Measurements from ENCODE around the gene SCYL1. TPM values are rescaled to one million over a fixed set of nuclear protein-coding genes. Genes with fewer than 3 reads are reported as not detected.

The SCYL1 gene
- total and polyA plus RNA-seq, 2 donors (not counting 1 experiment from before 2014, with no cell fraction given): 76.5 to 85.5 TPM

- peaks cover 2 to 58% of the 10 kb centered on the region in 2 experiments for H3K36me3 ChIP-seq (replicated peaks in 1 of 2; ENCODE audit: control extremely low read depth in 1 of 2, control insufficient read depth in 1 of 2, extremely low read depth in 1 of 2, insufficient read depth in 2 of 2, low read length in 1 of 2)
- Mint-ChIP-seq H3K4me3 (no peak overlapping the region), H3K27me3 (no peaks in the 10 kb centered on the region), H3K27ac (no peak overlapping the region), H3K4me1 (peaks cover 2% of the 10 kb centered on the region), H3K9me3 (ENCODE audit: insufficient read depth) (no peaks in the 10 kb centered on the region)
- H3K79me2 ChIP-seq (ENCODE audit: control insufficient read depth, insufficient read depth, low read length): peaks cover 16% of the 10 kb centered on the region
- no peak overlapping the region for H3K27ac ChIP-seq (ENCODE audit: low read length in 2 of 2)
- no peak overlapping the region for H3K4me3 ChIP-seq (ENCODE audit: control extremely low read depth in 1 of 5, extremely low read depth in 1 of 5, insufficient read depth in 1 of 5, low read depth in 2 of 5, low read length in 4 of 5)
- no peak overlapping the region for H3K4me2 ChIP-seq (replicated peaks; ENCODE audit: low read depth, low read length, poor library complexity, severe bottlenecking)
- peaks cover 5% of the 10 kb centered on the region for H4K20me1 ChIP-seq (ENCODE audit: control insufficient read depth, insufficient read depth, low read length, poor library complexity, severe bottlenecking)
- 95% methylated on average over 13 of the region's 15 CpGs for WGBS (ENCODE audit: insufficient coverage)
- DNase-seq (no peak), ATAC-seq (ENCODE audit: low read depth) (no peak)
- no peak for TF ChIP-seq EZH2 (IDR thresholded peaks at IDR 0.05; ENCODE audit: borderline replicate concordance, insufficient read depth, low read depth, low read length, poor library complexity, severe bottlenecking)
- TF ChIP-seq, protein P1, sequence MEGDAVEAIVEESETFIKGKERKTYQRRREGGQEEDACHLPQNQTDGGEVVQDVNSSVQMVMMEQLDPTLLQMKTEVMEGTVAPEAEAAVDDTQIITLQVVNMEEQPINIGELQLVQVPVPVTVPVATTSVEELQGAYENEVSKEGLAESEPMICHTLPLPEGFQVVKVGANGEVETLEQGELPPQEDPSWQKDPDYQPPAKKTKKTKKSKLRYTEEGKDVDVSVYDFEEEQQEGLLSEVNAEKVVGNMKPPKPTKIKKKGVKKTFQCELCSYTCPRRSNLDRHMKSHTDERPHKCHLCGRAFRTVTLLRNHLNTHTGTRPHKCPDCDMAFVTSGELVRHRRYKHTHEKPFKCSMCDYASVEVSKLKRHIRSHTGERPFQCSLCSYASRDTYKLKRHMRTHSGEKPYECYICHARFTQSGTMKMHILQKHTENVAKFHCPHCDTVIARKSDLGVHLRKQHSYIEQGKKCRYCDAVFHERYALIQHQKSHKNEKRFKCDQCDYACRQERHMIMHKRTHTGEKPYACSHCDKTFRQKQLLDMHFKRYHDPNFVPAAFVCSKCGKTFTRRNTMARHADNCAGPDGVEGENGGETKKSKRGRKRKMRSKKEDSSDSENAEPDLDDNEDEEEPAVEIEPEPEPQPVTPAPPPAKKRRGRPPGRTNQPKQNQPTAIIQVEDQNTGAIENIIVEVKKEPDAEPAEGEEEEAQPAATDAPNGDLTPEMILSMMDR (IDR thresholded peaks at IDR 0.05): no peak
- no peaks in the 10 kb centered on the region for H3K9me3 ChIP-seq (ENCODE audit: control extremely low read depth in 1 of 3, control insufficient read depth in 2 of 3, insufficient read depth in 1 of 3, low read length in 2 of 3)
- H3K9ac ChIP-seq (ENCODE audit: low read length): no peak overlapping the region
- ChIA-PET POLR2A (interaction anchor here (0.6 to 0.7 kb wide), 4 partner anchors 18 to 787 kb away, joined by 6 to 9 read pairs (median 6); no protein-coding TSS in a partner anchor), CTCF (no interaction called here)
- H2AFZ ChIP-seq (ENCODE audit: insufficient read depth, low read depth, low read length, poor library complexity, severe bottlenecking): no peak overlapping the region
- intact Hi-C loops (cut with micrococcal nuclease): no loop called here
- no peaks in the 10 kb centered on the region for H3K27me3 ChIP-seq (replicated peaks in 1 of 4; ENCODE audit: control extremely low read depth in 1 of 4, control insufficient read depth in 3 of 4, insufficient read depth in 4 of 4, low read length in 3 of 4)
- H3K4me1 ChIP-seq (ENCODE audit: control insufficient read depth in 2 of 2, insufficient read depth in 2 of 2, low read length in 2 of 2): no peaks in the 10 kb centered on the region
Observed at GRCh38 chr11:65532388-65533064, 7.6 kb downstream of the SCYL1 start.

DNA sequence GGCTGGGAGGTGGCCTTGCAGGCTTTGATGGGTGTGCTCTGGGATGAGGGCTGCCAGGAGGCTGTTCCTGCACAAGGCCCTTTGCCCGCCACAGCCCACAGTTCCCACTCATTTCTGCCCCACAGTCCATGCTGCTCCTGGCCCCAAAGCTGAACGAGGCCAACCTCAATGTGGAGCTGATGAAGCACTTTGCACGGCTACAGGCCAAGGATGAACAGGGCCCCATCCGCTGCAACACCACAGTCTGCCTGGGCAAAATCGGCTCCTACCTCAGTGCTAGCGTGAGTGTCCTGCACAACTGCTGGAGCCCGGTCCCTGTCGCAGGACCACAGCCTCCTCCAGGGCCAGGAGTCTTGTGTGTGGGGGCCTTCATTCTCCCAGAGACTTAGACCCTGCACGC, 10.2 kb downstream of the SCYL1 start:
- TF ChIP-seq, protein P1 (IDR thresholded peaks at IDR 0.05): no peak
- no peak for TF ChIP-seq EZH2 (IDR thresholded peaks at IDR 0.05; ENCODE audit: borderline replicate concordance, insufficient read depth, low read depth, low read length, poor library complexity, severe bottlenecking)
- H3K79me2 ChIP-seq (ENCODE audit: control insufficient read depth, insufficient read depth, low read length): no peaks in the 10 kb centered on the region
- peaks cover 9% of the 10 kb centered on the region for H4K20me1 ChIP-seq (ENCODE audit: control insufficient read depth, insufficient read depth, low read length, poor library complexity, severe bottlenecking)
- no peaks in the 10 kb centered on the region for H3K27me3 ChIP-seq (replicated peaks in 1 of 4; ENCODE audit: control extremely low read depth in 1 of 4, control insufficient read depth in 3 of 4, insufficient read depth in 4 of 4, low read length in 3 of 4)
- H3K9me3 Mint-ChIP-seq (ENCODE audit: insufficient read depth): no peaks in the 10 kb centered on the region
- DNase-seq: no peak
- ChIA-PET POLR2A (no interaction called here), CTCF (interaction anchor here (2.5 kb wide), 1 partner anchor 17 kb away, joined by 9 read pairs; no protein-coding TSS in a partner anchor)
- no peak overlapping the region for H3K9ac ChIP-seq (ENCODE audit: low read length)
- no peak overlapping the region for H3K27ac Mint-ChIP-seq
- intact Hi-C loops (cut with micrococcal nuclease): no loop called here
- peaks cover 2 to 55% of the 10 kb centered on the region in 2 experiments for H3K36me3 ChIP-seq (replicated peaks in 1 of 2; ENCODE audit: control extremely low read depth in 1 of 2, control insufficient read depth in 1 of 2, extremely low read depth in 1 of 2, insufficient read depth in 2 of 2, low read length in 1 of 2)
- H3K4me3 ChIP-seq (ENCODE audit: control extremely low read depth in 1 of 5, extremely low read depth in 1 of 5, insufficient read depth in 1 of 5, low read depth in 2 of 5, low read length in 4 of 5): no peak overlapping the region
- H3K4me1 ChIP-seq (ENCODE audit: control insufficient read depth in 2 of 2, insufficient read depth in 2 of 2, low read length in 2 of 2): peaks cover 4 to 6% of the 10 kb centered on the region in 2 donors
- H3K27ac ChIP-seq (ENCODE audit: low read length in 2 of 2): no peak overlapping the region
- H3K4me2 ChIP-seq (replicated peaks; ENCODE audit: low read depth, low read length, poor library complexity, severe bottlenecking): no peak overlapping the region
- WGBS (ENCODE audit: insufficient coverage): 94% methylated on average over 8 of the region's 9 CpGs
- H3K4me3 Mint-ChIP-seq: no peak overlapping the region
- H2AFZ ChIP-seq (ENCODE audit: insufficient read depth, low read depth, low read length, poor library complexity, severe bottlenecking): no peak overlapping the region
- no peaks in the 10 kb centered on the region for H3K9me3 ChIP-seq (ENCODE audit: control extremely low read depth in 1 of 3, control insufficient read depth in 2 of 3, insufficient read depth in 1 of 3, low read length in 2 of 3)
- H3K4me1 Mint-ChIP-seq: peaks cover 4% of the 10 kb centered on the region
- no peak for ATAC-seq (ENCODE audit: low read depth)
- no peaks in the 10 kb centered on the region for H3K27me3 Mint-ChIP-seq

Measured in B cell (primary cell).